GM19023 (cell line): ENCODE data around the gene OR1L4.

Source experiments
- ATAC-seq: cut with Tn5 transposase; IDR thresholded peaks from one replicate; pipeline ENCODE4 v1.9.1; 2021; ENCODE audit warnings: mild to moderate bottlenecking, moderate library complexity; ENCODE audit not compliant: unreplicated experiment

Gene OR1L4

DNA sequence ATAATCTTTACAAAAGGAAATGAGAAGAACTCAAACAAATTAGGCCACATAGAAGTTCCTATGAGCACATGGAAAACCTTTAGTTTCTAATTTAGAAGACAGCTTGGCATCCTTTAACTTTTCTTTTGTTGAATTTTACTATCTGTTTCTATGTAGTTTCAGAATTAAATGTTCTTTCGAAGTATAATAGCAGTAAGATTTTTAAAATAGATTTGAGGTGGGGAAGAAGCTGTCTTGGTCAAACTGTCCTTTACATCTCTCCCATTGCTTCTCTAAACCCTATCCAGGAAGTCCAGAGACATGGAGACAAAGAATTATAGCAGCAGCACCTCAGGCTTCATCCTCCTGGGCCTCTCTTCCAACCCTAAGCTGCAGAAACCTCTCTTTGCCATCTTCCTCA is at the start of gene OR1L4:
Gene OR1L4 (plus strand): TSS at position 301 of the 400 bp plus-strand sequence. CDS start 0 bp downstream, at position 301.
- no peak for ATAC-seq

- ATAC-seq, result no peak
These were observed 38.9 kb upstream of the OR1L4 start for GRCh38 chr9:122684851-122685250.

DNA sequence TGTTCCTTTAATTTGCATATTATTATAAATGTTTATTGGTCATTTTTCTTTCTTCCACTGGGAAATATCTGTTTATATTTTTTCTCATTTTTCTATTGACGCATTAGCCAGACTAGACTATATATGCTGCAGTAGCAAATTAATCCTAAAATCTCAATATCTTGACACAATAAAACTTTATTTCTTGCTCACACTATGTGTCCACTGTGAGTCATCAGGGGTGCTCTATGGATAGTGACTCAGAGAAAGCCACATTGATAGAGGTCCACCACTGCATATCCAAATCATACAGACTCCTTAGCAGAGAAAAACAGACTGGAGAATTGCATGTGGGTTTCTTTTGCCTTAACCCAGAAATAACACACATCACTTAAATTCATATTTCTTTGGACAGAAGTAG is 28.1 kb upstream of the OR1L4 start:
- ATAC-seq, result no peak

- ATAC-seq, result no peak
These were observed 5.8 kb upstream of the OR1L4 start for GRCh38 chr9:122718038-122718437.

- ATAC-seq, result no peak
These were observed 4.6 kb upstream of the OR1L4 start for GRCh38 chr9:122719218-122719617.

- no peak for ATAC-seq
These were observed 18.2 kb downstream of the OR1L4 start, which contains the start of gene OR1L6 for GRCh38 chr9:122742003-122742402. OR1L6 (plus strand) TSS chr9:122742303; CDS start chr9:122749848, 7,545 bp downstream.

- no peak for ATAC-seq
These were observed 31.0 kb downstream of the OR1L4 start for GRCh38 chr9:122754825-122755224.

DNA sequence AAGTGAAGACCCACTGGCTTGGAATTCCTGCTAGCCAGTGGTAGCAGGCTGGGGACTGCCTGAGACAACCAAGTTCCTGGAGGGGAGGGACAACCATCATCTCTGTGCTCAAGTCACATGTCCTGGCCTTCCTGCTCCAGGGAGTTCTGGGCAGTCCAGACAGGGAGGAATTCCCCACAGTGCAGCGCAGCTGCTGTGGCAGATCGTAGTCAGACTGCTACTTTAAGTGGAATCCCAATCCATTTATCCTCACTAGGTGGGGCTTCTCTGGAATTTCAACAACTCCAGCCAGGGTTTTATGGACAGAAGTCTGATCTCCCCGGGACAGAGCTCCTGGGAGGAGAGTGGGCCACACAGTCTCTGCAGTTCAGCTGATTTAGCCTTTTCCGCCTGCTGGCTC is 44.0 kb downstream of the OR1L4 start:
- no peak for ATAC-seq
